ENCODE data around the gene OSTC.
"Not testable (repeated sequence)": the region's sequence is repeated elsewhere in the genome, so short reads cannot be mapped to it uniquely, and the experiment has no call there.

OSTC gene

DNA sequence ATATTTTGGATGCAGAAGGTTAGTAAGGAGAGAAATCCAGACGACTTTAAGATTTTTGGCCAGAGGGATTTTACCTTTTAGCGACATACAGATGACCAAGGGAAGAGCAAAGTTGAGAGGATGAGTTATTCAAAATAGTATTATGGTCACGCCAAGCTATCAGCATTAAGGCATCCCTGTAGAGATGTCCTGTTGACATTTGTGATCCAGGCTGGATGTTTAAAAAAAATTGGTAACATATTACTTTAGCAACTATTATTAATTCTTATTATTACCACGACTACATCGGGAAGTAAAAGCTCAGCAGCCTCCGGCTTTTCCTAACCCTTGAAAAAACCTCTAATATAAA, 562 bp upstream of the OSTC start:
- no peak for DNase-seq (ENCODE audit: low read depth)

DNA sequence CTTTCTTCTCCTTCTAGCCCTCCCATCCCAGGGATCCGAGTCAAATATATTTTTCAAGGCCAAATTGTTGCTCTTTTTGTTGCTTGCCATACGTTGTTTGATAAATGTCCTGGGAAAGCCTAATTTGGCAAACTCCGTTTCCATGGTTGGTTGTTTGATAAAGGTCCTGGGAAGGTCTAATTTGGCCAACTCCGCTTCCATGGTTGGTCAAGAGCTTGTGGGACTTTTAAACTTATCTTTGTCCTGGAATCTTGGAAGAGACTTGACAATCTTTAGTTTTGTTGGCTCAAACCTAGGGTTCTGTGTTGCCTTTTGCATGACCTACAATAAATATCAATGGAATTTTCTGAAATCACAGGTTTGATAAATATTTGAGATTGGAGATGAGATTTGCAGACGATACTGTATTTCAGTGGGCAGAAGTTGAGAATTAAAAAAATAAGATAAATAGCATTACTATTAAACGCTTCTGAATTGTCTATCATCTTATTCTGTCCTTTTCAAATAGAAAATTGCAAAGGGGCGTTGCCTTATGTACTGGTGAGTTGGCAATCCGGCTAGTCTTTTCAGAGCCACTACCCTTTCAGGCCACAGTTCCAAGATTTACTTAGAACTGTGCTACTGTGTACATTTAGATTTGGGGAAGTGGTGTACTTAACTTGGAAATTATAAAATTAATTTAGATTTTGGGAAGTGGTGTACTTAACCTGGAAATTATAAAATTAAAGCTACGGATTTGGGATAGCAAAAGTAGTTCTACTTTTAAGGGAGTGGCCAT, 804 bp downstream of the OSTC start:
- DNase-seq (ENCODE audit: low read depth), result no peak

DNA sequence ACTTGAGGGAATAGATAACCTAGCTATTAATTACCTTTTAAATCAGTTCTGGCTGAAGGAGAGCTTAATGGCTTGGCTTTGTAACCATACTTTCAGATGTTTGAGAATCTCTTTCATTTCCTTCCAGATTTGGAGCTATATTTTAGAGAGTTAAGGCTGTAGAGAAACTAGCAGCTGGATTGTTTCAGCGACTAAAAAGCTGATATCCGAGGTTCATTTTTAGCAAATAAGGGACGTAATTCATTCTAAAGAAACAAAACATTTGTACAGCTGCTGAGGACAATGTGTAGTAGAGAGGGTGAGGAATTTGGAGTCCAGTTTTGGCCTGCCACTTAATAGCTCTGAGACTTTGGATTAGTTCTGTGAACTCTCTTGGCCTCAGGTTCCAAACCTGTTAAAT, 12.2 kb downstream of the OSTC start:
- DNase-seq (ENCODE audit: low read depth), result no peak

- no peak for DNase-seq (ENCODE audit: low read depth)
Observed at GRCh38 chr4:108674356-108674977, 24.1 kb downstream of the OSTC start.

DNA sequence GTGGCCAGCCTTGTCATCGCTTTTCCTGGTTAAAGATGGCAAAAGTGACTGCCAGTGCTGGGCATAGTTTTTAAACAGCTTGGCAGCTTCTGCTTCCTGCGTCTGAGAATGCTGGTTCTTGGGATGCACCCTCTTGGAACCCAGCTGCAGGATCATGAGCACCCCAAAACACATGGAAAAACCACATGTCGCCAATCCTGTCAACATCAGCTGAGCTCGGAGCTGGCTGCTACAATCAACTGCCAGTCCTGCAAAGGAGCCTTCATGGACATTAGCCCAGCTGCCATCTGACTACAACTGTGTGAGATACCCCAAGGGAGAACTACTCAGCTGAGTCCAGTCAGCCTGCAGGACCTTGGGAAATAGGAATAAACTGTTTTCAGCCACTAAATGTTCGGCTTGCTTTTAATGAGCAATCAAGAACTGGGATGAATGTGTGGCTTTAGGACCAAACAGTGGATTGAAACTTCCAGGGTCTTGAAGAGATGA, 31.0 kb downstream of the OSTC start:
- no peak for DNase-seq (ENCODE audit: low read depth)

DNA sequence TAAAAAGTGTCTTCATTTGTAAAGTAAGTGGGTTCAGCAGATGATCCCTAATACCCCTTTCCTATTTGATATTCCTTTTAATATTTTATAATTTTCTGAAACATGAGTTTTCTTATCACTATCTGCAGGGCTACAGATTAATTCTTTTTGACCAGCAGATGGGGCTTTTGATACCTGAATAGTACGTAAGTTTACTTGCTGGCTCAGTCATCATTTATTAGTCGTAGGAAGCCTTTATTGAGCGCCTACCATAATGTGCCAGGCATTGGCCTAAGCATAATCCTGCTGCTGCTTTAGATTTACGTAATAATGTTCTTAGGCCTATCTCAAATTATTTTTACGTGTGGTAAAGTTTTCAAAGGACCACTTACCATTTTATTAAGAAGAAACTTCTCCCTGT, 33.1 kb downstream of the OSTC start:
- no peak for DNase-seq (ENCODE audit: low read depth)

- no peak for DNase-seq (ENCODE audit: low read depth)
Observed at GRCh38 chr4:108685036-108685686, 34.8 kb downstream of the OSTC start.

GRCh38 chr4:108690738-108691137, 40.3 kb downstream of the OSTC start:
- no peak for DNase-seq (ENCODE audit: low read depth)

DNA sequence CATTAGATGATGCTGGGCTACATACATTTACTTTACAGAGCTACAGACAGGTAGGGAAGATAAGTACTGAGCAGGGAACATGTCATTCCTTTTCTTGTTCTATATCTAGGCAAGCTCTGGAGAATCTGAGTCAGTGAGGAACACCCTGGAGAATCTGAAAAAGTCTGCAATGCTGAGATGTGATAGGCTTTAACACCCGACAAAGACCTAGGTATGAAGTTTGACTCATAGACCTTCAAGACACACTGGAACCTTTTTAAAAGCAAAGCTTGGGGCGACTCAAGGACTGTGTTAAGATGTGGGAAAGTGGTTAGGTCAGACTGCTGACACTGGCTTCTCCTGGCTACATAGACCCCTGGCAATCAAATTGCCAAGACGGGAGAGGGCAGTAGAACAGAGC, 42.8 kb downstream of the OSTC start:
- DNase-seq (ENCODE audit: low read depth), result no peak

DNA sequence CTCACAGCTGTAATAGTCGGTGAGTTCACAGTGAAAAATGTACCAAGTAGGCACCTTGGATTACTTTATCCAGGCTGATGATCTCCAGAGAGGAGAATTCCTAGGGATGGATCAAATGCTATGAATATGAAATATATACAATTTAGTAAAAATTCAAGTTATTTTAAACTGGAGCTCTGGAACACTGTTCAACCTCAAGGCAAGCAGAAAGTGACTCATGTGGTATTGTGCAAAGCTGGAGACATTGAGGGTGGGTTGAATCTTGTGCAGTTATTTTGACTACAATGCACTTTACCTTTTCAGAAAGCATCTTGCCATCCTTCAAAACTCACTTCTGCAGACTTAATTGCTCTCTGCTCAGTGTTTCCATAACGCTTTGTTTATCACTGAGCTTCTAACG, 43.4 kb downstream of the OSTC start:
- DNase-seq (ENCODE audit: low read depth), result no peak

- DNase-seq (ENCODE audit: low read depth), result no peak
Observed at GRCh38 chr4:108694423-108694822, 44.0 kb downstream of the OSTC start.

DNA sequence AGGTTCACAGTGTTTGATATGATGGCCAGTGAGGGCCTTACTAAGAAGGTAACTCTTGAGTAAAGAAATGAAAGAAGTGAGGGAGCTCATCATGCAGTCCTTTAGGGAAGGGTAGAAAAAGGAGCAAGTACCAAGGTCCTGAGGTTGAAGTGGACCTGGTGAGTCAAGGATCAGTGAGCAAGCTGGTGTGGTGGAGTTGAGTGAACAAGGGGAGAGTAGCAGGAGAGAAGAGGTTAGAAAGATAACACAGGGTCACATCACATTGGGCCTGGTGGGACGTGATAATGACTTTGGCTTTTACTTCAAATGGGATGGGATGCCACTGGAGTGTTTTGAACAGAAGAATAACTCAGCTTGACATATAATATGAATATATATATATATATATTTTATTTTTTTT, 44.7 kb downstream of the OSTC start:
- no peak for DNase-seq (ENCODE audit: low read depth)

GRCh38 chr4:108696160-108696559, 45.8 kb downstream of the OSTC start:
- no peak for DNase-seq (ENCODE audit: low read depth)

DNA sequence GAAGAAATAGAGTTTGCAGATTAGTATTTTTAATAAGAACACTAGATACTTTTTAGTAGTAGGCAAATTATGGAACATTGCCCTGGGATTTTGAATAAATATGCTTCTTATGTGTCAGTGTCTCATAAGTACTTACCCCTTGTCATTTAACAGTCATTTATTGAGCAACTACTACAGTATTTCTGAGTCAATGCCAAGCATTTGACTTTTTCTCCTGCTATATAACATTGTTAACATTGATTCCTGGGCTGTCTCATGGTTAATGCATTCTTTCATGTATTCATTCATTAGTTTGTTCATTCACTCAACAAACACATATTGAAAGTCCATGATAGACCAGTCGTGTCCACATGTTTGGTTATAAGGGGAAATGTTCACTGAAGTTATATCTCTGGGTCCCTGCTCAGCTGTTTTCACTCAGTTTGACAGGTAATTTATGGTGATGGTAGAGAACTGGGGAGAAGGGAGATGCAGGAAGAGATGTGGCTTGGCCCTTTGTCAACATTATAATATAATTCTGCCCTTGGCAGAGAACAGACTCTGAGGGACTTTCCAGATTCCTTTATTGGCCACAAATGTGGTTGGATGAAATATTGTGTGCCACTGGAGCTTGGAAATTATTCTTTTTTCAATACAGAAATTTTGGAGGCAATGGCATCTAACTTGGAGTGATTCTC, 49.8 kb downstream of the OSTC start:
- no peak for DNase-seq (ENCODE audit: low read depth)

DNA sequence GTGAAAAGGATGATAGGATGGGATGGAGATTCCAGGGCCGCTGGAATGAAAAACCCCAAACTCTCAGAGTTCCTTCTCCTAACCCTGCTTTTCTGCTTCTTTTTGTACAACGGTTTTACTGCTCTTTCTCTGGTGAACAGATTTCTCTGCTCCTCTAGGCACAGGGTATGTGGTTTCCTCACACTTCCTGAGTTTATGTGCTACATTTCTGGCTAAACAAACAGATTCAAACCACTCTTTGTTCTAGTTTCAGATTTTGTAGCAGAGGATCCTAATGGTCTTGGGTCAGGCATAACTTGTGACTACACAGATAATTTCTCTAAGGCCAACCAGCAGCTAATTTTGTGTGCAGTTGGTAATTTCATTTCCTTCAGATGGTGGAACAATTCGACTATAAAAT, 52.6 kb downstream of the OSTC start:
- no peak for DNase-seq (ENCODE audit: low read depth)

GRCh38 chr4:108703370-108703769, 53.0 kb downstream of the OSTC start:
- no peak for DNase-seq (ENCODE audit: low read depth)

- no peak for DNase-seq (ENCODE audit: low read depth)
Observed at GRCh38 chr4:108703966-108704365, 53.6 kb downstream of the OSTC start.

- no peak for DNase-seq (ENCODE audit: low read depth)
Observed at GRCh38 chr4:108706289-108706688, 55.9 kb downstream of the OSTC start.

DNA sequence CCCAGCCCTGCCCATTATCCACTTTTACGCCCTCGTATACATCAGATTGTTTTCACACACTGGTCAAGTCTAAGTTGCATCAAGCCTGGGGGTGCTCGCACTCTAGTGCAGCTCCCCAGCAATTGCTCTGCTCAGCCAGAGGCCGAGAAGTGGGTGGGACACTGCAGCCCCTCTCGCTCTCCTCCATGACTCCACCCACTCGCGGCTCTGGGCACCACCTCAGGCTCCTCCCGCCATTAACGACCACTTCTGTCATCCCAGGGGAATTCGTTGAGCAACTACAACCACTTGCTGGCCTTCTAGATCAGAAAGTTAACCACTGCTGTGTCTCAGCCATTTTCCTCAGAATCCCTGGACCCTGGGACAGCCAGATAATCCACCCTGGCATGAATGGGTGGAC, 58.8 kb downstream of the OSTC start:
- no peak for DNase-seq (ENCODE audit: low read depth)

DNA sequence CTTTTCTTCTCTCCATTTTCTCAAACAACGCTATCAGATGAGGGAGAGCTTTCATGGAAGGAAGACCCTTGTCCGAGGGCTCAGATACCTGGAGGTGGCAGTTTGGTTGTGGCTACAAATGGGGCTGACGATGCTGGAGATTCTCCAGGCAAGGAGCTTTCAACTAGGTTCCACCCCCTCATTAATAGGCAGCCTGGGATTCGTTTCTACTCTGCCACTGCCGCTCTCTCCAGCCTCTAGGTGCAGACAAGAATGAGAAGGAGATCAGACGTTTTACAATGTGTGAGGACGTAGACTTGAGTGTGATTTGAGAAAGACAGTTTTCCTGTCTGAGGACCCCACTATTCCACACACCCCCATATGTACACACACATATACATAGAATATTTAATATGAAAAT, 59.3 kb downstream of the OSTC start:
- no peak for DNase-seq (ENCODE audit: low read depth)

DNA sequence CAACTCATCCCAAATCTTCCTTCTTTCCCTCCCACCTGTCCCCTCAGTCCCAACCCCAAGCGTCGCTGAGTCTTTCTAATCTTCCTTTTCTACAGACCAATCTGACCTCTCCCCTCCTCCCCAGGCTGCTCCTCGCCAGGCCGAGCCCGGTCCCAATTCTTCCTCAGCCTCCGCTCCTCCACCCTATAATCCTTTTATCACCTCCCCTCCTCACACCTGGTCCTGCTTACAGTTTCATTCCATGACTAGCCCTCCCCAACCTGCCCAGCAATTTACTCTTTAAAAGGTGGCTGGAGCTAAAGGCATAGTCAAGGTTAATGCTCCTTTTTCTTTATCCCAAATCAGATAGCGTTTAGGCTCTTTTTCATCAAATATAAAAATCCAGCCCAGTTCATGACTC, 60.2 kb downstream of the OSTC start:
- DNase-seq (ENCODE audit: low read depth), result not testable (repeated sequence)

DNA sequence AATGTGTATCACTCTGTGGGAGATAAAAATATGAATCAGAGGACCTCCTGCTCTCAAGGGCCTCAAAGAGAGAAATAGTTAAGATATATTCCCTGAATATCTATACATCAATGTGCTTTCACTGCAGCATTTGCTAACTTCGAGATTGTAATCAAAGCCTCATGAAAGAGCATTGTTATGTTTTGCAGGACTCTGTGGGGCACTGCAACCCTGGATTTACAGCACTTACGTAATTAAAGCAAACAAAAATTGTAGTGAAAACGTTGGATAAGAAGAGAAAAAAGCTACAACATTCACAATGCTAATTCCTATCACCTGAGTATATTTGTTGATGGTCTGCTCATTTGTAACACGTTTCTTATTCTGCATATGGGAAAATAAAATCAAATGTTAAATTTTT, 64.5 kb downstream of the OSTC start:
- no peak for DNase-seq (ENCODE audit: low read depth)

DNA sequence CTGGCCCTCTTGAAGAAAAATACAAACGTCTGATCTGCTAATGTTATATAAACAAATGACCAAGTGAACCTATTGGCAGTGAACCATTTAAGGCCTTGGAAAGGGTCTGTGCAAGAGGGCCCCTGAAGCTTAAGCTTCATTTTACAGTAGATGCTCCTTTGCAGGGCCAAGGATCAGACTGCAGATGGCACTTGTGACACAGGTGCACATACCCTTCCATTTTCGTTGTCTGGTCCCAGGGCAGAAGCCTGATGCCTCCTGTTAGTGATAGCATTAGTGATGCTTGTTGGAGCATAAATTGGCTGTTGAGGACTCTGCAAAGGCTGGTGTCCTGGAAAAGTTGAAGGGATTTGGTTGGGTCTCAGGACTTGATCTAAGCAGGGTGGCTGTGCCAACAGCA, 65.9 kb downstream of the OSTC start:
- no peak for DNase-seq (ENCODE audit: low read depth)

Measured in activated T-cell treated with anti-CD3 and anti-CD28 coated beads for 1 hour (primary cell).